Mesenchymal stem cell (in vitro differentiated cells and primary cell): ENCODE measurements around the gene PIGZ.

Experiments
- DNase-seq: peaks from one replicate; pipeline ENCODE4 v3.0.0-alpha.2; 2013
- H2AFZ ChIP-seq: one replicate; pipeline ENCODE4 v1.6.1; 2013; ENCODE audit warnings: low read depth, mild to moderate bottlenecking, control low read depth, inconsistent platforms, low read length, moderate library complexity
- H2AK5ac ChIP-seq: 2 replicates; pipeline ENCODE4 v1.6.1; 2013; ENCODE audit warnings: low read length, moderate library complexity, mild to moderate bottlenecking, inconsistent platforms; ENCODE audit not compliant: severe bottlenecking
- H2BK120ac ChIP-seq: one replicate; pipeline ENCODE4 v1.6.1; 2013; ENCODE audit warnings: low read depth, mild to moderate bottlenecking, inconsistent platforms, low read length, moderate library complexity
- H2BK12ac ChIP-seq, 2 experiments: one replicate each; pipeline ENCODE4 v1.6.1; 2013; ENCODE audit warnings: inconsistent platforms in 2 of 2, low read length in 2 of 2, mild to moderate bottlenecking in 2 of 2, moderate library complexity in 2 of 2, control low read depth in 1 of 2
- H2BK15ac ChIP-seq: one replicate; pipeline ENCODE4 v1.6.1; 2013; ENCODE audit warnings: mild to moderate bottlenecking, low read depth, inconsistent platforms; ENCODE audit not compliant: poor library complexity, severe bottlenecking
- H2BK5ac ChIP-seq: 2 replicates; pipeline ENCODE4 v1.6.1; 2013; ENCODE audit warnings: low read depth, mild to moderate bottlenecking, low read length, control low read depth, inconsistent platforms; ENCODE audit not compliant: poor library complexity, severe bottlenecking
- H3K14ac ChIP-seq, 2 experiments: one replicate each; pipeline ENCODE4 v1.6.1; 2013; ENCODE audit warnings: inconsistent platforms in 2 of 2, low read length in 2 of 2, control low read depth in 1 of 2, mild to moderate bottlenecking in 1 of 2, moderate library complexity in 1 of 2
- H3K18ac ChIP-seq, 2 experiments: one replicate each; pipeline ENCODE4 v1.6.1; 2013; ENCODE audit warnings: inconsistent platforms in 2 of 2, low read length in 2 of 2, control low read depth in 1 of 2, low read depth in 1 of 2, mild to moderate bottlenecking in 1 of 2
- H3K23ac ChIP-seq, 2 experiments: one replicate each; pipeline ENCODE4 v1.6.1; 2013; ENCODE audit warnings: inconsistent platforms in 2 of 2, low read length in 2 of 2, mild to moderate bottlenecking in 2 of 2, moderate library complexity in 2 of 2, control low read depth in 1 of 2
- H3K27ac ChIP-seq: 2 replicates; pipeline ENCODE4 v1.5.1; 2013; ENCODE audit warnings: mild to moderate bottlenecking, moderate library complexity, low read length, control low read depth, inconsistent platforms; ENCODE audit not compliant: poor library complexity, severe bottlenecking
- H3K27me3 ChIP-seq, 2 experiments: 2 replicates each; pipeline versions ENCODE4 v1.6.1 to v1.7.0; 2013; ENCODE audit warnings: low read length in 2 of 2, mild to moderate bottlenecking in 2 of 2, moderate library complexity in 2 of 2, control low read depth in 1 of 2, inconsistent platforms in 1 of 2; ENCODE audit not compliant: control insufficient read depth in 1 of 2, insufficient read depth in 1 of 2
- H3K36me3 ChIP-seq, 2 experiments: 2 replicates each; pipeline versions ENCODE4 v1.6.1 to v1.7.0; 2013; ENCODE audit warnings: low read length in 2 of 2, control low read depth in 1 of 2, inconsistent platforms in 1 of 2, low read depth in 1 of 2, mild to moderate bottlenecking in 1 of 2; ENCODE audit not compliant: insufficient read depth in 2 of 2, control insufficient read depth in 1 of 2
- H3K4ac ChIP-seq, 2 experiments: one replicate each; pipeline ENCODE4 v1.6.1; 2013; ENCODE audit warnings: inconsistent platforms in 2 of 2, low read length in 2 of 2, mild to moderate bottlenecking in 2 of 2, moderate library complexity in 2 of 2, control low read depth in 1 of 2, low read depth in 1 of 2
- H3K4me1 ChIP-seq: 2 replicates; pipeline ENCODE4 v1.6.1; 2013; ENCODE audit warnings: low read depth, low read length, control low read depth; ENCODE audit not compliant: control insufficient read depth, insufficient read depth
- H3K4me2 ChIP-seq: 2 replicates; pipeline ENCODE4 v1.6.1; 2013; ENCODE audit warnings: low read length, mild to moderate bottlenecking, inconsistent platforms; ENCODE audit not compliant: poor library complexity, severe bottlenecking
- H3K4me3 ChIP-seq, 2 experiments: 2 replicates each; pipeline versions ENCODE4 v1.5.1 to v1.7.0; 2013; ENCODE audit warnings: low read length in 2 of 2, mild to moderate bottlenecking in 2 of 2, control low read depth in 1 of 2, low read depth in 1 of 2; ENCODE audit not compliant: insufficient read depth in 1 of 2
- H3K79me1 ChIP-seq: replicated peaks from 2 replicates; pipeline ENCODE4 v1.6.1; 2013; ENCODE audit warnings: mild to moderate bottlenecking, control low read depth, low read length, inconsistent platforms; ENCODE audit not compliant: poor library complexity, severe bottlenecking
- H3K9ac ChIP-seq: 2 replicates; pipeline ENCODE4 v1.7.0; 2013; ENCODE audit warnings: mild to moderate bottlenecking, low read length, moderate library complexity
- H3K9me3 ChIP-seq: 2 replicates; pipeline ENCODE4 v1.7.0; 2013; ENCODE audit warnings: mild to moderate bottlenecking, low read length; ENCODE audit not compliant: control insufficient read depth
- H4K8ac ChIP-seq: one replicate; pipeline ENCODE4 v1.6.1; 2013; ENCODE audit warnings: inconsistent platforms, mild to moderate bottlenecking, low read length, moderate library complexity
- H4K91ac ChIP-seq: one replicate; pipeline ENCODE4 v1.6.1; 2013; ENCODE audit warnings: mild to moderate bottlenecking, low read length, inconsistent platforms
- WGBS: methylation state at CpG from one replicate; pipeline ENCODE4 v1.1.7; 2013; ENCODE audit warnings: mixed read lengths; 5-methylcytosine and 5-hydroxymethylcytosine counted together

PIGZ gene

GRCh38 chr3:197007296-197007940 lies 38.8 kb upstream of the PIGZ start:
- Histone ChIP-seq H2BK120ac (no peak overlapping the region), H3K9me3 (no peaks in the 10 kb centered on the region), H3K27me3 (peaks cover 7 to 29% of the 10 kb centered on the region in 2 experiments), H3K18ac (no peak overlapping the region), H2AFZ (no peak overlapping the region), H3K14ac (no peak overlapping the region), H3K79me1 (no peaks in the 10 kb centered on the region), H4K8ac (no peak overlapping the region), H2BK15ac (no peak overlapping the region), H4K91ac (no peak overlapping the region), H3K4me1 (peaks cover 12% of the 10 kb centered on the region), H3K36me3 (no peaks in the 10 kb centered on the region), H2BK12ac (no peak overlapping the region), H3K4ac (no peak overlapping the region), H3K4me3 (no peak overlapping the region), H3K23ac (no peak overlapping the region), H3K4me2 (no peak overlapping the region), H3K9ac (no peak overlapping the region), H2AK5ac (no peak overlapping the region), H2BK5ac (no peak overlapping the region), H3K27ac (no peak overlapping the region)
- WGBS, result 85% methylated on average over 9 of the region's 12 CpGs
- DNase-seq, result no peak

GRCh38 chr3:197006860-197007259 lies 38.2 kb upstream of the PIGZ start:
- Histone ChIP-seq H3K27ac (no peak overlapping the region), H2AK5ac (no peak overlapping the region), H3K36me3 (no peaks in the 10 kb centered on the region), H4K8ac (no peak overlapping the region), H3K4me3 (no peak overlapping the region), H3K18ac (no peak overlapping the region), H3K23ac (no peak overlapping the region), H2BK120ac (no peak overlapping the region), H3K14ac (no peak overlapping the region), H3K4me2 (no peak overlapping the region), H3K79me1 (no peaks in the 10 kb centered on the region), H3K9me3 (no peaks in the 10 kb centered on the region), H4K91ac (no peak overlapping the region), H3K9ac (no peak overlapping the region), H2AFZ (no peak overlapping the region), H3K27me3 (peaks cover 7 to 29% of the 10 kb centered on the region in 2 experiments), H2BK5ac (no peak overlapping the region), H2BK12ac (no peak overlapping the region), H3K4ac (no peak overlapping the region), H2BK15ac (no peak overlapping the region), H3K4me1 (peaks cover 13% of the 10 kb centered on the region)
- DNase-seq, result no peak
- WGBS, result 94% methylated on average over 5 of the region's 5 CpGs

GRCh38 chr3:197006446-197006845 lies 37.8 kb upstream of the PIGZ start:
- DNase-seq, result no peak
- Histone ChIP-seq H3K36me3 (no peaks in the 10 kb centered on the region), H2BK15ac (no peak overlapping the region), H4K8ac (no peak overlapping the region), H3K79me1 (no peaks in the 10 kb centered on the region), H2BK120ac (no peak overlapping the region), H3K4me1 (peaks cover 13% of the 10 kb centered on the region), H2AK5ac (no peak overlapping the region), H3K27me3 (peaks cover 7 to 29% of the 10 kb centered on the region in 2 experiments), H3K4me2 (no peak overlapping the region), H3K18ac (no peak overlapping the region), H3K27ac (no peak overlapping the region), H4K91ac (no peak overlapping the region), H3K23ac (no peak overlapping the region), H2AFZ (no peak overlapping the region), H3K4me3 (no peak overlapping the region), H2BK12ac (no peak overlapping the region), H3K9me3 (no peaks in the 10 kb centered on the region), H2BK5ac (no peak overlapping the region), H3K9ac (no peak overlapping the region), H3K14ac (no peak overlapping the region), H3K4ac (no peak overlapping the region)
- WGBS, result 92% methylated on average over 11 of the region's 11 CpGs

- no peak overlapping the region for H3K27ac ChIP-seq
- no peaks in the 10 kb centered on the region for H3K79me1 ChIP-seq
- H2BK5ac ChIP-seq, result no peak overlapping the region
- H3K18ac ChIP-seq, result peak overlapping the region; percentile 55 to 58
- H2BK15ac ChIP-seq, result peak overlapping the region; percentile 17
- peak overlapping the region in 1 of 2 experiments; percentile 44 for H3K14ac ChIP-seq
- H3K36me3 ChIP-seq, result no peaks in the 10 kb centered on the region
- no peak overlapping the region for H2AFZ ChIP-seq
- peak overlapping the region in 1 of 2 experiments; percentile 40 for H3K4ac ChIP-seq
- H2AK5ac ChIP-seq, result no peak overlapping the region
- WGBS, result 32% methylated on average over 45 of the region's 61 CpGs
- H3K9ac ChIP-seq, result peak overlapping the region; percentile 74
- no peak for DNase-seq
- H4K8ac ChIP-seq, result peak overlapping the region; percentile 81
- no peak overlapping the region for H2BK12ac ChIP-seq
- H3K4me2 ChIP-seq, result peak overlapping the region; percentile 61
- H4K91ac ChIP-seq, result peak overlapping the region; percentile 62
- H3K4me1 ChIP-seq, result peaks cover 17% of the 10 kb centered on the region
- H3K9me3 ChIP-seq, result no peaks in the 10 kb centered on the region
- H3K27me3 ChIP-seq, result peaks cover 7 to 23% of the 10 kb centered on the region in 2 experiments
- H2BK120ac ChIP-seq, result peak overlapping the region; percentile 30
- no peak overlapping the region for H3K23ac ChIP-seq
- H3K4me3 ChIP-seq, result peak overlapping the region; percentile 52 to 71
These were observed 35.1 kb upstream of the PIGZ start for GRCh38 chr3:197003461-197004385.
